Measurements from ENCODE around the gene MLEC.

MLEC gene, protein sequence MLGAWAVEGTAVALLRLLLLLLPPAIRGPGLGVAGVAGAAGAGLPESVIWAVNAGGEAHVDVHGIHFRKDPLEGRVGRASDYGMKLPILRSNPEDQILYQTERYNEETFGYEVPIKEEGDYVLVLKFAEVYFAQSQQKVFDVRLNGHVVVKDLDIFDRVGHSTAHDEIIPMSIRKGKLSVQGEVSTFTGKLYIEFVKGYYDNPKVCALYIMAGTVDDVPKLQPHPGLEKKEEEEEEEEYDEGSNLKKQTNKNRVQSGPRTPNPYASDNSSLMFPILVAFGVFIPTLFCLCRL

DNA sequence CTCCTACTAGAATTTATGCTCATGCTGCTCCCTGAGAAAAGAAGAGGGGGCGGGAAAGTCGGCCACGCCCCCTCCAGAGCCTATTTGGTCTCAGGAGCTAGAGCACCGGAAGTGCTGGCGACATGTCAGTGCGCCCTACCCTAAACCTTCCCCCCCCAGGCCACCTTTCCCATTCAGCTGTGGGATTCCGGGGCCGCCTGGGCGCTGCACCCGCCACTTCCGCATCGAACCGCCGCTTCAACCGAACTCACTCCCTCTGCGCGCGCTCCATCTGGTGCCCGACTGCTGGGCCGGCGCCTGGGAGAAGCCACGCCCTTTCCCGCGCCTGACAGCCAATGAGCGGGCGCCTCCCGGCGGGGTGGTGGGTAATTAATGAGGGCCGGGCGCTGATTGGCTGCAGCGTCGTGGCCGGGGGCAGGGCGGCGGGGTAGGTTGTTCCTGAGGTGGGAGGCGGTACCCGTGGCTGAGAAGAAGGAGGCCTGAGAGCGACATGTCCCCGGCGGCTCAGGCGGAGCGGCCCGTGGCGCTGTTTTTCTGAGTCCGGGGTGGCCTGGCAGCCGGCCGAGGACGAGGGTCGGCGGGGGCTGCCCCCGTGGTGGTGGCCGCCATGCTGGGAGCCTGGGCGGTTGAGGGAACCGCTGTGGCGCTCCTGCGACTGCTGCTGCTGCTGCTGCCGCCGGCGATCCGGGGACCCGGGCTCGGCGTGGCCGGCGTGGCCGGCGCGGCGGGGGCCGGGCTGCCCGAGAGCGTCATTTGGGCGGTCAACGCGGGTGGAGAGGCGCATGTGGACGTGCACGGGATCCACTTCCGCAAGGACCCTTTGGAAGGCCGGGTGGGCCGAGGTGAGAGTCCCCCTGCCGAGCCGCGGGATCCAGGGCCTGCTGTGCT, at the start of gene MLEC:
TSS of gene MLEC (plus strand) at position 460 of the 888 bp plus-strand sequence. CDS start at position 608, 148 bp downstream.
- peak; percentile 99 for DNase-seq (ENCODE audit: low read depth)

DNA sequence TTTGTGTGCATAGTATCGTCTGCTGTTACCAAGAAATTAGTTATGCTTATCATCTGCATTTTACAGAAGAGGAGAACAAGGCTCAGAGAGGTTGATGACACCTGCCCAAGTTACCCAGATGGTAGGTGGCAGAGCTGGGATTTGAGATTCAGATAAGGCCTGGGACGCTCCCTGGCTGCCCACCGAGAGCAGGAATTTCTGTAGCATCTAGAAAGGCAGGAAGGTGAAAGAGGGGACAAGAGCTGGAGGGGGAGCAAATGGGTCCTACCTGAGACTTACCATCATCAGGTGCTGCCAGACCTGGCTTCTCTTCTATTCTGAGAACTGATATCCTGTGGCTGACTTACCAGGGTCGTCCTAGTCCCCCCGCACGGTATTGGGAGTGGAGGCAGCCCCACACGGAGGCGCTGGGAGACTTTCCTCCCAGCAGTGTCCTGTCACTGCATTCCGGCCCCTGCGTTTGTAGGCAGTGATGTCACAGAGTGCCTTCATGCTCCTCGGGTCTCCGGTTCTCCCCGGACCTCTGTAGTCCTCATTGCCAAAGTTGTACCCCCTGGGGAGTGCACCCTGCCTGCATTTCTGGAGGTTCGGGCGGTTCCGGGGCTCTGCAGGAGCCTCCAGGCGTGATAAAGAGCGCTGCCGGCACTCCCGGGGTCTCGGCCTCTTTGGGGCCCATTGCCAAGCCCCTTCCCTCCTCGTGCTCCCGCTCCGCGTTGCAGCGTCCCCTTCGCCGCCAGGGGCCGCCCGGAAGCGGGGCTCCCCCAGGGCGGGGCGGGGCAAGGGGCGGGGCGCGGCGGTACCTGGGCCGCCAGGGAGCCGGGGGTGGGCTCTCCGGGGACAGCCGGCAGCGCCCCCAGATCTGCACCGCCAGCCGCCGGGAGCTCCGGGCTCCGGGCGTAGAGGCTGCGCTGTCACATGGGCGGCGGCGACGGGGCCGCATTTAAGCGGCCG, 46.9 kb upstream of the MLEC start, which contains the start of gene CABP1:
TSS of gene CABP1 (plus strand) at position 856 of the 951 bp plus-strand sequence. CDS start at position 916, 60 bp downstream.
- peak; percentile 58 for DNase-seq (ENCODE audit: low read depth)

DNA sequence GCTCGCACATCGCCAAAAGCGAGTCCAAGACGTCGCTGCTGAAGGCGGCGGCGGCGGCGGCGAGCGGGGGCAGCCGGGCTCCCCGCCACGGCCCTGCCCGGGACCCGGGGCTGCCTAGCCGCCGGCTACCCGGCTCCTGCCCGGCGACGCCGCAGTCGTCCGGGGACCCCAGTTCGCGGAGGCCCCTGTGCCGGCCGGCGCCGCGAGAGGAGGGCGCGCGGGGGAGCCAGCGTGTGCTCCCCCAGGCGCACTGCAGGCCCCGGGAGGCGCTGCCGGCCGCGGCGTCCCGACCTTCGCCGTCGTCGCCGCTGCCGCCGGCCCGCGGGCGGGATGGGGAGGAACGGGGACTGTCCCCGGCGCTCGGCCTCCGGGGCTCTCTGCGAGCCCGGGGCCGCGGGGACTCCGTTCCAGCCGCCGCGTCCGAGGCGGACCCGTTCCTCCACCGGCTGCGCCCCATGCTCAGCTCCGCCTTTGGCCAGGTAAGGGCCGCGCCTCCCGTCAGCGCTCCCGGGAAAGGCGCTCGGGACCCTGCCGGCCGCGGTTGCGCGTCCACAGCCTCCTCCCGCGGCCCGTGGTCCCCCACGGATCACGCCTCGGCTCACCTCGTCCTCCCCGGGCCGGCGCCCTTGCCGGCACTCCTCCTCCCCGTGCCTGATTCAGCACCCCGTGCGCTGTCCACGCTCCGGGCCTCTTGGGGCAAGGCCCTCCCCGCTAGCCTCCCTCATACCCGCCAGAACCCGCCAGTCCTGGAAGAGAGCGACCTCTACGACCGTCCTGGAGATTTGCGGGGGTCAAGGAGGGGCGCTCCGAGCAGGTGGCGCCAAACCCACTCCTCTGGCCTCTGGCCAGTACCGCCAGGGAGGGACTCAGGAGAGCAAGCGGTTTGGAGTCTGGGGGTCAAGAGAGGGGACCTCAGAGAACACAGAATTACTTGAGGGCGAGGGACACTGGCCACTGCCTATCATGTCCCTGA, 45.8 kb upstream of the MLEC start:
- DNase-seq (ENCODE audit: low read depth): peak; percentile 25

DNA sequence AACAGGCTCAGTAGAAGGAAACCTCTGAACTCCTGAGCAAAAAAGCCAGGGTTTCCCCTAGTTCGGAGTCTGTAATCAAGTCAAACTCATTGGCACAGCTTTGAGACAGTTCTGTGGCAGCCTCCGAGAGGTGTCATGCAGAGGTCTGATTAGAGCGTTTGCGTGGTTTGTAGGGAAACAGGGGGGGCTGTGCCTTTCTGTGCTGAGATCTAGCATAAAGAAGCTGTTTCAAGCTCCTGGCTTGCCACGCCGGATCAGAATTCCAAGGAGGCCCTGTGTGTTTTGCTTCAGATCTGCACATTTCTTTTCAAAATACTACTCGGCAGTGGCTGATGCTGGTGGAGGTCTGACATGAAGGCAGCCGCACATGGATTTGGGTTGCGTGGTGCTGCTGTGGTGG, 44.8 kb upstream of the MLEC start:
- no peak for DNase-seq (ENCODE audit: low read depth)

DNA sequence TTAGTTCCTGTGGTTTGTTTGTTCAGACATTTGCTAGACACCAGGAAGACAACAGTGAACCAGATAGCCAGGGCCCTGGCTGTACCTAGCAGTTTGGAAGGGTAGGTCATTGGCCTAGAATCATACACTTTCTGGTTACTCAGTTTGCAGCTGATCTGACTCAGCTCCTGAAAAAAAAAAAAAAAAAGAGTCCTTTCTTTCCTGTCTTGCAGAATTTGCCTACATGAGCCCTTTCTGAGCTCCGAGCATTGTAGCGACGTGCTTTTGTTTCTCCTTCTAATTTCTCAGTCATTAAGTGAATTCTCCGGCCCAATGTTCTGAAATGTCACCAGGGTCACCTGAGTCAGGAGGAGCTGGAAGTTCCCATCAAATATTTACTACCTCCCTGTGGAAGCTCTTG, 44.1 kb upstream of the MLEC start:
- DNase-seq (ENCODE audit: low read depth): no peak

DNA sequence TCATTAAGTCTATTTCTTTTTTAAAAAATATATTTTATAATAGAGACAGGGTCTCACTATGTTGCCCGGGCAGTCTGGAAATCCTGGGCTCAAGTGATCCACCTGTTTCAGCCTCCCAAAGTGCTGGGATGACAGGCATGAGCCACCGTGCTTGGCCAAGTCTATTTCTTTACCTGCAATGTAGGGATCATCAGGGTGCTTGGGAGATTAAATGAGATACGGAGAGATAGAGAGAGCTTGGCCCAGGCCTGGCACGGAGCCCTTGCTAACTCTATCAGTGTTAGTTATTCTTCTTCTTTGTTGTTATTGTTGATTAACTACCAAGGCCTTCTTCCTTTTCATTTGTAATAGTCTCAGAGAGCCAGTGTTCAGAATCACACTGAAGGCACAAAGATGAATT, 43.4 kb upstream of the MLEC start:
- DNase-seq (ENCODE audit: low read depth): no peak

DNA sequence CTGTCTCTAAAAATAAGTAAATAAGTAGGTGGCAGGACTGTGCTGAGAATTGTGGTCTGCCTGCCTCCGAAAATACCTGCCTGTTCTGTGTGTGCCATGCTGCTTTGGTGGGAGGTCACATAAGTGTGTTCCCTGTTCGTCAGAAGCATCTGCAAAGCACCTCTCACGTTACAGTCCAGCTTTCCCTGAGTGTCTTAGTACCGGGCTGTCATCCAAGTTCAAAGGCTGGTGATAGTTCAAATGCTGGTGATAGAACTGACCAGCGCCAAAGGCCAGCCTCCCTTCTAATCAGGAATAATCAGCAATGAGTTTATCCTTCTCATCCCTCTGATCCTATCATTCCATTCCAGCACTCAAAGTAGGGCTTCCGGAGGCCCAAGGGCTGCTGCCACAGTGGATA, 40.9 kb upstream of the MLEC start:
- DNase-seq (ENCODE audit: low read depth): no peak

DNA sequence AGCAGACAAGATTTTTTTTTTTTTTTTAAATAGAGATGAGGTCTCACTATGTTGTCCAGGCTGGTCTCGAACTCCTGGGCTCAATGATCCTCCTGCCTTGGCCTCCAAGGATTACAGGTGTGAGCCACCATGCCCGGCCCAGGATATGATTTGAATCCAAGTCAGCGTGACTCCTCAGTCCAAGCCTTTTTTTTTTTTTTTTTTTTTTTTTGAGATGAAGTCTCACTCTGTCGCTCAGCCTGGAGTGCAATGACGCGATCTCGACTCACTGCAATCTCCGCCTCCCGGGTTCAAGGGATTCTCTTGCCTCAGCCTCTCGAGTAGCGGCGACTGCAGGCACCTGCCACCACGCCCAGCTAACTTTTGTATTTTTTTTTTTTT, 39.6 kb upstream of the MLEC start:
- no peak for DNase-seq (ENCODE audit: low read depth)

DNA sequence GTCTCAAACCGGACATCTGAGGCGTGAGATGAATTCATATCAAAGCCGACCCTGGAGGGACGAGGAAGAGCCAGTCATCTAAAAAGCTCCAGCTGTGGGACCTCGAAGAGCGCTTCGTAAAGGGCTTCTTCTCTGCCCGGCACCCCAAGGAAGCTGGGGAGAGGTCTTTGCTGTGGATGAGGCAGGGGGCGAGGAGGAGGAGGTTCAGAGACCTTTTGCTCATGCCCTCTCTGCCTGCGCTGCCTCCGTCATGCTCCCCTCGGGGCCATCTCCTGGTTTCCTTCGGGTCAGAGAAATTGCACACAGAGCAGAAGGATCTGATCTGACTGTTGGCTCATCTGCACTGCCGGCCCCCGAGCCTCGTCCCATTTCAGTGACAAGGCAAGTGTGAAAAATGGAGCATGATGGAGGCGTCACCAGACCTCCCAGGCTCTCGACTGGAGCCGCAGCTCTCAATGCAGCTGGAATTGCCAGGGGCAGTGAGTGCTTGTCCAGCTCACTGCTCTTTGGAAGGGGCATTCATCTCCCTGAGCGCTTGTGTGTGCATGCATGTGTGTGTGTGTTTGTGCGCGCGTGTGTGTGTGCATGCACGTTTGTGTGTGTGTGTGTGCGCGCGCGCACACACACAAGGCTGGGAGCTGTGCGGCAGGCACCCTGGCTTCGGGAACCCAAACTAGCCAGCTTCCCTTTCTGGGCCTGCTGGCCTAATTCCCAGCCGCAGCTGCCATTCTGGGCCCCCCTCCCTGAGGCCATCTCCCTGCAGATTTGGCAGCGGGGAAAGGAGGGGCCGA, 37.3 kb upstream of the MLEC start:
- no peak for DNase-seq (ENCODE audit: low read depth)

DNA sequence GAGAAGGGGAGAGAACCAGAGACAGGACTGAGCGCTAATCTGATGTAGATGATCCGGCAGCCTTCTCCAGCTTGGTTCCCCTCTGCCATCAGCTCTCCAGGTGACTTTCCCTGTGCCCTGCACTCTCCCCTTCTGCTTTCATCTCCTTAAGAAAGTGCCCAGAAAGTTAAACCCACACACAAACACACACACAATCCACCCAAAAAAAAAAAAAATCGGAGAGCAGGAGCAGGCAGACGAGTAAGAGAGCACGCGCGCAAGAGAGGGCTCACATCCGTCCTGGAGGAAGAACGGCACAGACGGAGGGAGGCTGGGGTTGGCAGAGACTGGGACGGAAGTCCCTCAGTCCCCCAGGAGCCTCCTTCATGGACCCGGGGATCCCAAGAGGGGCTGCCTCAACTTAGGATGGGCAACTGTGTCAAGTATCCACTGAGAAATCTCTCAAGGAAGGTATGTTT, 36.7 kb upstream of the MLEC start:
- DNase-seq (ENCODE audit: low read depth): no peak

DNA sequence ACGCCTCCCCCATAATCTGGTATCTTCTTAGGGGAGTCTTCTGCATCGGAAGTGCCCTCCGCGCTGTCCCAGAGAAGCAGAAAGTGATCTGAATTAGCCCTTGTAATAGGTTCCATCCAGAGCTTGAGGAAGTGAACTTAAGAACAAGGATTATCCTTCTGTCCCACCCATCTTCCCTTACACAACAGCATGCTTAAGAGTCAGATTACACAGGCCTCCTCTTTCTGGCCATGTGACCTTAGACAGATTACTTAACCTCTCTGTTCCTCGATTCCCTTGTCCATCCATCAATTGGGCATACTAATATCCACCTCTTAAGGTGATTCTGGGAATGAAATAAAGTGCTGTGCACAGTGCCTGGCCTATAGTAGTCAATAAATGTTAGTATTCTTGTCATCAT, 35.1 kb upstream of the MLEC start:
- DNase-seq (ENCODE audit: low read depth): no peak

DNA sequence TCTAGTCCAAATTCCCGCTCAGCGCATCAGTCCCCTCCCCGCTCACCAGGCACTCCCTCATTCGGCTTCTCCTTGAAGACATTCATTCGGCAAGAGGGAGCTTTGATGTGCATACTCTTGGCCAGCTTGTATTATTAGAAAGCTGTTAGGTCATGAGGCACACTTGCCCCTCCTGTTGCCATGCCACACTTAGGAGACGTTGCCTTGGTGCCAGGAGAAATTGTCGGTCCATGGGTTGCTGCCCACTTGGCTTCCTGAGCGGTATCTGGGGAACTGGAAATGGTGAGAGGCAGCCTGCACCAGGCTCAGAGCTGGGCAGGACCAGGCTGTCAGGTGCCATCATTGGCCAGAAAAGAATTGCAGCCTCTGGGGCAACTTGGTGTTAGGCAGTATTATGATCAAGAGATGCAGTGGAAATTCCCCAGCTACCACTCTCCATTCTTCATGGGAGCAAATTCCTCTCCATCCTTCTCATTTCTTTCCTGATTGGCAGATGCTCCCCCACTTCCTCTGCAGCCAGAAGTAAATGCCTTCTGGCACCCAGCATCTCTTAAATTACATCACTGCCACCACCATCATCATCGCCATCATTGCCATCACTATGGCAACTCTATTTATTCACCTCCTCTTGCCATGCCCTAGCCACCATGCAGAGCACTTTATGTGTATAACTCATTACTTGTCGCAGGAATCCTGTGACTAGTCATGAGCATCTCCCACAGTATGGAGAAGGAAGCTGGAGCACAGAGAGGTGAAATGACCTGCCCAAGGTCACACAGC, 34.1 kb upstream of the MLEC start:
- DNase-seq (ENCODE audit: low read depth): no peak

DNA sequence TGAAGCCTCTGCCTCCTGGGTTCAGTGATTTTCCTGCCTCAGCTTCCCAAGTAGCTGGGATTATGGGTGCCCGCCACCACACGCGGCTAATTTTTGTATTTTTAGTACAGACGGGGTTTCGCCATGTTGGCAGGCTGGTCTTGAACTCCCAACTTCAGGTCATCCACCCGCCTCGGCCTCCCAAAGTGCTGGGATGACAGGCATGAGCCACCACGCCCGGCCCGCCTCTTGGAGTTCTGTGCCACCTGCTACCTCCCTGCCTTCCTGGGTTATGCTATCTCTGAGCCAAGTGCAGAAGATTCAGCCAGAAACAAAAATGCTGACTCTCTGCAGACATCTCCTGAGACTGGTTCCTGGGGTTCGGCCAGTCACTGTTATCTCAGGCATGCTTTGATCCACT, 33.3 kb upstream of the MLEC start:
- no peak for DNase-seq (ENCODE audit: low read depth)

DNA sequence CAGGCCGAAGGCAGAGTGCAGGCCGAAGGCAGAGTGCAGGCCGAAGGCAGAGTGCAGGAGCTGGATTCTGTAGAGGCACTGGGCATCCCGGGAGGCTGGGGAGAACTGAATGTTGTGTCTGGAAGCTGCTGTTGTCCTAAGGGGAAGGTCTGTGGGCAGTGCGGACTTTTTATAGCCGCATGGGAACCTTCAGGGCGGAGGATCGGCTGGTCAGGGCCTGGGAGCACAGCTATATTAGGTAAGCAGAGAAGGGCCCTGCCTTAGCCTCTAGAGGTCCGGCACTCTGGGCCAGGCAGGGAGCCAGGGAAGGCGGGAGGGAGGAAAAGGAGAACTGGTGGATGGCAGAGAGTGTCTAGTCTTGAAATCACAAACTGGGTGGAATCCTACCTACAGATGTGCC, 32.3 kb upstream of the MLEC start:
- DNase-seq (ENCODE audit: low read depth): no peak

DNA sequence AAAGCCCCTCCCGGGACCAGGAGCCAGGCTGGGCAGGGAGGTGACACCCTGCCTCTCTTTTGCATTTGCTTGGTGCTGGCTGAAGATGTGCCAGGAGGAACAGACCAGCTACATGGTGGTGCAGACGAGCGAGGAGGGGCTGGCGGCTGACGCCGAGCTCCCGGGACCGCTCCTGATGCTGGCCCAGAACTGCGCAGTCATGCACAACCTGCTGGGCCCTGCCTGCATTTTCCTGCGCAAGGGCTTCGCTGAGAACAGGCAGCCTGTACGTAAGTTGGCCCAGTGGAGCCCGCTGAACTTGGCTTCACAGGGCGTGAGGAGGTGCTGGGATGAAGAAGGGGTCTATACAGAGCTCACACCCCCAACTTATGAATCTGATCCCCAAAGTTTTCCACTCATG, 30.9 kb upstream of the MLEC start:
- DNase-seq (ENCODE audit: low read depth): no peak

DNA sequence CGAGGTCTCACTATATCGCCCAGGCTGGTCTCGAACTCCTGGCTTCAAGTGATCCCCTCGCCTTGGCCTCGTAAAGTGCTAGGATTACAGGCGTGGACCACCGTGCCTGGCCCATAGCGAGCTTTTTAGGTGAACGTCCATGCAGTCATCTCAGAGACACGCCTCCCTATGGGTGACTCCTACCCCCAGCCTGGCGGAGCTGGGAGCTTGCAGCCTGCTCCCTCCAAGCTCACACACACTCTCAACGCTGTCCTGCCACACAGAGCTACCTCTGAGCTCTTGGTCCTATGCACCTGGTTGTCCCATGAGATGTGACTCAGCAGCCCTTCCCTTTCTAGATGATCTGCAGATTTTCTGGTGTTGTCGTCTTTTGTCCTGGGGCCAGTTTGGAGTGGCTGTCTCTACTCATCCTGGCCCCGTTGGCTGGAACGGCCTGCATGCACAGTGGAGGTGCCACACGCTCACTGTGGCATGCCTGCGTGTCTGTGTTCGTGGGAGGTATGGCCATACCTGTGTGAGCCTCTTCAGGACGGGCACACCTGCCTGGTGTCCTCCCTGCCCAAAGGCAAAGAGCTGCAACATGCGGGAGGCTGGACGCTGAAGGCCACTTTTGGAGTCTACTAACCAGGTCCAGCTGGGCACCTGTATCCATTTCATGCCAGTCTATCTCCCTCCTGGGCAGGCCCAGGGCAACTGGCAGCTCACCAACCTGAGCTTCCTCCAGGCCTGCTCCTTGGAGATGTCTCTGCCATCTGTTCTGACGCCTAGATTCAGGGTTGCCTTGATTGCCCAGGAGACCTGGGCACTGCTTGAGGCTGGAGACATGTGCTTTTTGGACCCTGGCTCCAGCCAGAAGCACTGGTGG, 28.4 kb upstream of the MLEC start:
- DNase-seq (ENCODE audit: low read depth): no peak

DNA sequence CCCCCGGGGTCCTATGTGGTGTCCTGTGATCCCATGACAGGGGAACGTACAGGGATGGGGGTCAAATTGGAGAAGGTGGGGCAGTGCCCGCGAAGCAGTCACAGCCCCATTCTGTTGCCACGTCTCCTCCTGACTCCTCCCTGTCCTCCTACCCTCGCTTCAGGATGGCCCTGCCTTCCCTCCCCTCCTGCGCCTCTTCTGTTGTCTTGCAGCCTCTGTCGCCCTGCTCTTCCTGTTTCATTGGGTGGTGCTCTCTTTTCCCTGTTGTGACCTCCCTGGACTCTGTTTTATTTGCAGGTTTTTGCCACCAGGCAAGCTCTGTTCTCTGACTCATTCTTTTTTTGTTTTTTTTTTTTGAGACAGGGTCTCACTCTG, 27.8 kb upstream of the MLEC start:
- no peak for DNase-seq (ENCODE audit: low read depth)

DNA sequence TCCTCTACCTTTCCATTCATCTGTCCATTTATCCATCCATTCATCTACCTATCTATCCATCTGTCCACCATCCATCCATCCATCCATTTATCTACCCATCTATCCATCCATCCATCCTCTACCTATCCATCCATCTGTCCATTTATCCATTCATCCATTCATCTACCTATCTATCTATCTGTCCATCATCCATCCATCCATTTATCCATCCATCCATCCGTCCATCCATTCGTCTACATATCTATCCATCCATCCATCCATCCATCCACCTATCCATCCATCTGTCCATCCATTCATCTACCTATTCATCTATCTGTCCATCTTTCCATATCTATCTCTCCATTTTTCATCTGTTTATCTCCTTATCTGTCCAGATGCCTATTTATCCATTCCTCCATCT, 25.5 kb upstream of the MLEC start:
- no peak for DNase-seq (ENCODE audit: low read depth)
